ENCODE measurements around the gene CD58. TPM values are rescaled to one million over a fixed set of nuclear protein-coding genes. Genes with fewer than 3 reads are reported as not detected.

The CD58 gene
- total and polyA plus RNA-seq, 9 of the 15 experiments (the other 6 are each of a cell fraction or from before 2014, with no cell fraction given), result 18.1 to 113 (median 37.4) TPM

- ChIA-PET CTCF (ENCODE audit: low intra/inter-chr PET ratio) (no interaction called here), POLR2A (interaction anchor here (0.5 to 1.5 kb wide), 3 partner anchors 9 to 1246 kb away, joined by 3 to 4 read pairs (median 3); no protein-coding TSS in a partner anchor)
- intact Hi-C loops (cut with micrococcal nuclease) (loop anchor here (10.0 kb wide), 1 partner anchor 547 kb away; the partner anchor contains the start of gene TRIM45), in situ Hi-C loops (cut with MboI) (loop anchor here (5.0 kb wide), 2 partner anchors 244 to 474 kb away; no protein-coding TSS in a partner anchor)
- no peak overlapping the region for H3K27ac ChIP-seq (ENCODE audit: extremely low read depth, low read depth, low read length)
- peaks cover 10 to 20% of the 10 kb centered on the region in 2 experiments for H3K4me1 ChIP-seq (replicated peaks in 1 of 2; ENCODE audit: control insufficient read depth in 2 of 2, insufficient read depth in 2 of 2, low read length in 2 of 2)
- no peaks in the 10 kb centered on the region for H4K20me1 ChIP-seq (replicated peaks; ENCODE audit: control insufficient read depth, insufficient read depth, low read length)
- no peak for FAIRE-seq
- TF ChIP-seq PTBP1 (IDR thresholded peaks at IDR 0.05; ENCODE audit: low read depth, low read length), result no peak
- TF ChIP-seq CHCHD3 (CRISPR knock-in tag; IDR thresholded peaks at IDR 0.05), result no peak
- TF ChIP-seq ZNF584 (CRISPR knock-in tag; IDR thresholded peaks at IDR 0.05; ENCODE audit: low read depth), result no peak
- TF ChIP-seq U2AF1 (optimal IDR thresholded peaks at IDR 0.05; ENCODE audit: low read depth, low read length), result no peak
- no peak for TF ChIP-seq ETV1 (tag; conservative IDR thresholded peaks at IDR 0.05; ENCODE audit: low read depth)
- no peak for TF ChIP-seq WHSC1 (IDR thresholded peaks at IDR 0.05; ENCODE audit: low read length)
- TF ChIP-seq GTF2B (IDR thresholded peaks at IDR 0.05; ENCODE audit: extremely low read depth, insufficient read length), result no peak
- TF ChIP-seq MECOM (CRISPR knock-in tag; IDR thresholded peaks at IDR 0.05), result no peak
- no peak for TF ChIP-seq MYC (IDR thresholded peaks at IDR 0.05; ENCODE audit: low read depth, low read length)
- TF ChIP-seq MYC (CRISPR knock-in tag; IDR thresholded peaks at IDR 0.05; ENCODE audit: borderline replicate concordance, low read depth), result no peak
- TF ChIP-seq RNF2 (IDR thresholded peaks at IDR 0.05), result no peak
- no peak for TF ChIP-seq NR3C1 (CRISPR knock-in tag; IDR thresholded peaks at IDR 0.05)
- no peak for TF ChIP-seq CREB1 (IDR thresholded peaks at IDR 0.05)
- TF ChIP-seq CREB1 (CRISPR knock-in tag; IDR thresholded peaks at IDR 0.05), result no peak
- no peak for TF ChIP-seq POLR2B (IDR thresholded peaks at IDR 0.05; ENCODE audit: low read depth, partially characterized antibody)
- TF ChIP-seq NR4A1 (CRISPR knock-in tag; IDR thresholded peaks at IDR 0.05), result no peak
- no peak for TF ChIP-seq NR4A1 (tag; IDR thresholded peaks at IDR 0.05)
- TF ChIP-seq AFF4 (CRISPR knock-in tag; IDR thresholded peaks at IDR 0.05), result no peak
- BruUV-seq (replicated peaks), result no TSS peak
- no peaks in the 10 kb centered on the region for H3K36me3 ChIP-seq (ENCODE audit: control insufficient read depth, insufficient read depth, low read length)
- DNase-seq (ENCODE audit: extremely low read depth in 1 of 4, low spot score in 3 of 4), result no peak
- H3K9ac ChIP-seq (ENCODE audit: insufficient read depth in 1 of 2, low read depth in 2 of 2, low read length in 2 of 2), result no peak overlapping the region
- no peak overlapping the region for H3K4me2 ChIP-seq (ENCODE audit: insufficient read depth, low read length)
- H3K27me3 ChIP-seq (ENCODE audit: control insufficient read depth in 2 of 2, insufficient read depth in 2 of 2, low read length in 2 of 2), result no peaks in the 10 kb centered on the region
- H3K79me2 ChIP-seq (ENCODE audit: control insufficient read depth, insufficient read depth, low read length), result no peaks in the 10 kb centered on the region
- WGBS (ENCODE audit: insufficient coverage, low coverage, missing lambda C conversion rate), result 55% methylated on average over 5 of the region's 5 CpGs
- no peak overlapping the region for H2AFZ ChIP-seq (ENCODE audit: low read depth, low read length)
- H3K4me3 ChIP-seq, result no peak overlapping the region
- no peak for ATAC-seq
- no peaks in the 10 kb centered on the region for H3K9me1 ChIP-seq (ENCODE audit: control insufficient read depth, insufficient read depth, low read length)
- H3K9me3 ChIP-seq (replicated peaks; ENCODE audit: control insufficient read depth, insufficient read depth, low read depth, low read length), result no peaks in the 10 kb centered on the region
These were observed 7.0 kb upstream of the CD58 start for GRCh38 chr1:116577759-116578314.
